ENCODE results near the gene ABCC12. TPM values are rescaled to one million over a fixed set of nuclear protein-coding genes. Genes with fewer than 3 reads are reported as not detected.

Gene ABCC12
- total RNA-seq, 1 experiment from 2014 or later = not detected

DNA sequence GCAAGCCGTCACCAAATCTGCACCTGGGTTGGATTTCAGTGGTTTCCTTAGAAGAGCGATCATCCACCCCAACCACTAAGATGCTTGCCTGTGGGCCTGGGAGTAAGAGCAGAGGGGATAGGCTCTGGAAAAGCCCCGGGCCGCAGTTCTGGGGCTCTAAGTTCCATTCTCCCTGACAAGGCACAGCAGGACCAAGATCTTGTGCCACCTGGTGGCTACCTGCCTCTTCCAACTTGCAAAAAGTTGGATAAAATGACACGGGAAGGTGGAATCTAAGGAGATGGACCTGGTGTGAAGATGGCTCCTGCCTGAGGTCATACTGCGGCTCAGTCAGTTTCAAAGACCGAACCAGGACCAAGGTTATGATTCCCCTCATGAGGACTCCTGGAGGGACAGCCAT, 42.3 kb downstream of the ABCC12 start:
- Histone ChIP-seq H3K36me3 (ENCODE audit: insufficient read depth, low read length, poor library complexity, severe bottlenecking) (no peaks in the 10 kb centered on the region), H3K27me3 (replicated peaks; ENCODE audit: insufficient read depth, low read depth, low read length, poor library complexity) (peaks cover 25% of the 10 kb centered on the region), H3K27ac (ENCODE audit: low read depth, low read length, poor library complexity, severe bottlenecking) (no peak overlapping the region), H3K4me1 (ENCODE audit: insufficient read depth, low read length, poor library complexity, severe bottlenecking) (no peaks in the 10 kb centered on the region), H3K4me3 (ENCODE audit: low read depth, low read length, poor library complexity, severe bottlenecking) (no peak overlapping the region), H3K9me3 (ENCODE audit: low read depth, low read length, poor library complexity, severe bottlenecking) (no peaks in the 10 kb centered on the region)
- BruUV-seq (replicated peaks) = no TSS peak
- ChIA-PET CTCF (no interaction called here), POLR2A (ENCODE audit: low non-redundant PET) (no interaction called here)
- DNase-seq (ENCODE audit: low spot score) = no peak
- no peak for TF ChIP-seq EZH2 (IDR thresholded peaks at IDR 0.05; ENCODE audit: borderline replicate concordance, low read depth, low read length, poor library complexity, severe bottlenecking)
- TF ChIP-seq, protein P1, sequence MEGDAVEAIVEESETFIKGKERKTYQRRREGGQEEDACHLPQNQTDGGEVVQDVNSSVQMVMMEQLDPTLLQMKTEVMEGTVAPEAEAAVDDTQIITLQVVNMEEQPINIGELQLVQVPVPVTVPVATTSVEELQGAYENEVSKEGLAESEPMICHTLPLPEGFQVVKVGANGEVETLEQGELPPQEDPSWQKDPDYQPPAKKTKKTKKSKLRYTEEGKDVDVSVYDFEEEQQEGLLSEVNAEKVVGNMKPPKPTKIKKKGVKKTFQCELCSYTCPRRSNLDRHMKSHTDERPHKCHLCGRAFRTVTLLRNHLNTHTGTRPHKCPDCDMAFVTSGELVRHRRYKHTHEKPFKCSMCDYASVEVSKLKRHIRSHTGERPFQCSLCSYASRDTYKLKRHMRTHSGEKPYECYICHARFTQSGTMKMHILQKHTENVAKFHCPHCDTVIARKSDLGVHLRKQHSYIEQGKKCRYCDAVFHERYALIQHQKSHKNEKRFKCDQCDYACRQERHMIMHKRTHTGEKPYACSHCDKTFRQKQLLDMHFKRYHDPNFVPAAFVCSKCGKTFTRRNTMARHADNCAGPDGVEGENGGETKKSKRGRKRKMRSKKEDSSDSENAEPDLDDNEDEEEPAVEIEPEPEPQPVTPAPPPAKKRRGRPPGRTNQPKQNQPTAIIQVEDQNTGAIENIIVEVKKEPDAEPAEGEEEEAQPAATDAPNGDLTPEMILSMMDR (conservative IDR thresholded peaks at IDR 0.05; ENCODE audit: low read depth, low read length) = peak; percentile 28; the same call in 1 of the 2 replicates
- intact Hi-C loops (cut with micrococcal nuclease; ENCODE audit: unreplicated experiment) = no loop called here

DNA sequence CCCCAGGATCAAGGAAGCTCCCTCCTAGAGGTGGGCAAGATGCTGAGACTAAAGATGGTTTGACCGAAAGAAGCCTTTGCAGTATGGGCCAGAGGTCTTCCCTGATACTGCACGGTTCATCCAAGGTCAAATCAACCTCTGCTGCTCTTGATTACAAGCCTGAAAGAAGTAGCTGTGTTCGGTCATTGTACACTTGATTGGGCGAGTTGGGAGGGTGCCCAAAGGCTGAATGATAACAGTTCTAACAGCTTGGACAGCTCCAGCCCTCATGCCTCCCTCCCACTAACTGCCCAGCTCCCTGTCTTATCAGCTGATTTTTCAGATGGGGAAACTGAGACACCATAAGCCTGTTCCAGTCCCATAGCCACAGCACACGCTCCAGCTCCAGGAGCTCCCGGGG, 42.8 kb downstream of the ABCC12 start:
- POLR2A ChIA-PET (ENCODE audit: low non-redundant PET) = no interaction called here
- CTCF ChIA-PET = no interaction called here
- Histone ChIP-seq H3K9me3 (ENCODE audit: low read depth, low read length, poor library complexity, severe bottlenecking) (no peaks in the 10 kb centered on the region), H3K27me3 (replicated peaks; ENCODE audit: insufficient read depth, low read depth, low read length, poor library complexity) (peaks cover 28% of the 10 kb centered on the region), H3K4me3 (ENCODE audit: low read depth, low read length, poor library complexity, severe bottlenecking) (no peak overlapping the region), H3K36me3 (ENCODE audit: insufficient read depth, low read length, poor library complexity, severe bottlenecking) (no peaks in the 10 kb centered on the region), H3K4me1 (ENCODE audit: insufficient read depth, low read length, poor library complexity, severe bottlenecking) (no peaks in the 10 kb centered on the region), H3K27ac (ENCODE audit: low read depth, low read length, poor library complexity, severe bottlenecking) (no peak overlapping the region)
- DNase-seq (ENCODE audit: low spot score) = no peak
- BruUV-seq (replicated peaks) = no TSS peak
- intact Hi-C loops (cut with micrococcal nuclease; ENCODE audit: unreplicated experiment) = no loop called here
- TF ChIP-seq, protein P1 (conservative IDR thresholded peaks at IDR 0.05; ENCODE audit: low read depth, low read length) = no peak
- no peak for TF ChIP-seq EZH2 (IDR thresholded peaks at IDR 0.05; ENCODE audit: borderline replicate concordance, low read depth, low read length, poor library complexity, severe bottlenecking)

DNA sequence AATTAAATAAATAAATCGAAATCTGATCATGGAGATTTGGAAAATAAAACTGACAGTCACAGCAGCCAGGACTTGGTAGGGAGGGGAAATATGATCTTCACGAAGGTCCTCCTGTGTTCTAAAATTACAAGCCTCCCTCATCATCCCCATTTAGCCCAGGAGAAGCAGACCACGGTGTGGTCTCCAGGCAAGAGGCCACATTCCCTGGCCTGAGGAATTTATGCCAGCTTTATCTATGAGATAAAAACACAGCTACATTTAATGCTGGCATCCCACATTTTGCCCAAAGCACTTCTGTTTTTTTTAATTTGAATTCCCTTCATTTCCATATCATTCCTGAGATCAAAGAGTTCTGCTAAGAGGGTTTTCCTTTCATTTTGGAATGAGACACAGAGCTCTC, 43.2 kb downstream of the ABCC12 start:
- H3K36me3 ChIP-seq (ENCODE audit: insufficient read depth, low read length, poor library complexity, severe bottlenecking) = no peaks in the 10 kb centered on the region
- BruUV-seq (replicated peaks) = no TSS peak
- H3K4me1 ChIP-seq (ENCODE audit: insufficient read depth, low read length, poor library complexity, severe bottlenecking) = no peaks in the 10 kb centered on the region
- POLR2A ChIA-PET (ENCODE audit: low non-redundant PET) = interaction anchor here (0.6 kb wide), 1 partner anchor 1085 kb away, joined by 3 read pairs; no protein-coding TSS in a partner anchor
- no peak for DNase-seq (ENCODE audit: low spot score)
- TF ChIP-seq, protein P1 (conservative IDR thresholded peaks at IDR 0.05; ENCODE audit: low read depth, low read length) = no peak
- TF ChIP-seq EZH2 (IDR thresholded peaks at IDR 0.05; ENCODE audit: borderline replicate concordance, low read depth, low read length, poor library complexity, severe bottlenecking) = no peak
- CTCF ChIA-PET = no interaction called here
- no peaks in the 10 kb centered on the region for H3K9me3 ChIP-seq (ENCODE audit: low read depth, low read length, poor library complexity, severe bottlenecking)
- peaks cover 28% of the 10 kb centered on the region for H3K27me3 ChIP-seq (replicated peaks; ENCODE audit: insufficient read depth, low read depth, low read length, poor library complexity)
- H3K4me3 ChIP-seq (ENCODE audit: low read depth, low read length, poor library complexity, severe bottlenecking) = no peak overlapping the region
- H3K27ac ChIP-seq (ENCODE audit: low read depth, low read length, poor library complexity, severe bottlenecking) = no peak overlapping the region
- intact Hi-C loops (cut with micrococcal nuclease; ENCODE audit: unreplicated experiment) = no loop called here

Data from A673 (cell line).